SHP77 treated with DMSO at 0.1 percent for 48 hours (cell line): ENCODE data around the gene MEGF9.

Experiments used
- DNase-seq: peaks from one replicate; lab custom pipeline; 2025; lab: John Stamatoyannopoulos, UW

MEGF9 gene

GRCh38 chr9:120730654-120731514 is 16.6 kb upstream of the MEGF9 start:
- DNase-seq, result no peak

DNA sequence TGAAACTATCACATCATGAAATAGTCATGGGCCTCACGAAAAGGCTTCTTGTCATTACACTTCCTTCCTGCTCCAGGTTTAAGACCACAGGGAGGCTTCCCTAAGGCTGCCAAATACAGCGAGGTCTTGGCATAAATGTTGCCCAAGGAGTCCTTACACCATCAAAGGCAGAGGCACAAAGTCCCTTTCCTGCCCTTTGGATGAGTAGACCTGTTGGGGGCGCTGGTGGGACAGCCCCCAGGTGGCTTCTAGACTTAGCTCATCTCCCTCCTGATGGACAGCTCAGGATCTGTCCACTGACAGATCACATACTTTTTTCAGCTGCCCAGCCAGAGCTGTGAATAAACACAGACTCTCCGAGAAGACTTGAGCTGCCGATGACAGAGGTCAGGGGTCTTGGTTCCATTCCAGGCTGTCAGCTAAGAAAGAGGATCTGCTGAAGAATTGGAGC is 15.5 kb upstream of the MEGF9 start:
- DNase-seq, result no peak

- no peak for DNase-seq
These were observed 12.2 kb upstream of the MEGF9 start for GRCh38 chr9:120726484-120726883.

- no peak for DNase-seq
These were observed 11.6 kb upstream of the MEGF9 start for GRCh38 chr9:120725907-120726306.

GRCh38 chr9:120724757-120725400 is 10.6 kb upstream of the MEGF9 start:
- no peak for DNase-seq

GRCh38 chr9:120723565-120723964 is 9.3 kb upstream of the MEGF9 start:
- no peak for DNase-seq

- DNase-seq, result no peak
These were observed 6.1 kb upstream of the MEGF9 start for GRCh38 chr9:120720404-120720803.

GRCh38 chr9:120718316-120718715 is 4.0 kb upstream of the MEGF9 start:
- DNase-seq, result no peak

GRCh38 chr9:120717176-120717575 is 2.9 kb upstream of the MEGF9 start:
- no peak for DNase-seq

GRCh38 chr9:120716483-120716882 is 2.2 kb upstream of the MEGF9 start:
- DNase-seq, result no peak

- DNase-seq, result no peak
These were observed 1.2 kb upstream of the MEGF9 start for GRCh38 chr9:120715389-120715924.

DNA sequence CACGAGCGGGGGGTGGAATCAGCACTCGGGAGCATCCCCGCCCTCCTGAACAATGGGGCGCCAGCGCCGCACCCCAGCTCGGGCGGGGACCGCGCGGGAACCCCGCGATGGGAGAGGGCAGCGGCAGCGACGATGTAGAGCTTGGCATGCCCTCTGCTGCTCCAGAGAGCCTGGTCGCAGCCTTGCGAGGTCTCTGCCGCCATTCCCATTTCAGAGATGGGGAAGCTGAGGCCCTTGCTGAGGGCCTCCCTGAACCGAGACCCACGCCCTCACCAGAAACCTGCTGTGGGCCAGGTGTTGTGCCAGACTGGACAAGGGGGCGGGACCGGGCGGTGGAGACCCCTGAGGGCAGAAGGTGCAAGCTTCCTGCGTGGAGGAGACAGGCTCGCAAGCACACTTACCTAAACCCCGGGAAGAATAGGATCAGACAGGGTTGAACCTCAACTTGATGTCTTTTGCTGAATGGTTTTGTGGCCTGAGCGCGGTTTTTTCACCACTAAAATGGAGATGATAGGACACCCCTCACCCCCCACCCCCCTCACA is 647 bp upstream of the MEGF9 start:
- no peak for DNase-seq

- DNase-seq, result no peak
These were observed 798 bp downstream of the MEGF9 start for GRCh38 chr9:120713257-120714087.

GRCh38 chr9:120712539-120713031 is 1.7 kb downstream of the MEGF9 start:
- no peak for DNase-seq

- DNase-seq, result no peak
These were observed 2.3 kb downstream of the MEGF9 start for GRCh38 chr9:120711841-120712538.

DNA sequence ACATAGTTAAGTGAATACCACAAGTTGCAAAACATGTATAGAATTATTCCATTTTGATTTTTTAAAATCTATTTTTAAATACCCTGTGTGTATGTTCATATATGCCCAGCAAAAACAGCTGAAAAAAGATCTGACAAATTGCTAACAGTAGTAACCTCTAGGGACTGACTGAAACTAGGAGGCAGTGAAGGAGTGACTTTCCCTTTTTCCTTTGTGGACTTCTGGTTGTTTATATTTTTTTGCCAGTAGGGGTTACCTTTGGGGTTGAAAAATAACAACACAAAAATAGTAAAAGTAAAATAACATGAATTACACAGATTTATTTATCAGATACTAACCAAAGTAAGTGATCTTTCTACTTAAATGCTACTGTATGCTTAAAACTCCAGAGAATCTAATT is 2.9 kb downstream of the MEGF9 start:
- no peak for DNase-seq

GRCh38 chr9:120710110-120710981 is 3.9 kb downstream of the MEGF9 start:
- no peak for DNase-seq

GRCh38 chr9:120708526-120709224 is 5.6 kb downstream of the MEGF9 start:
- DNase-seq, result no peak

DNA sequence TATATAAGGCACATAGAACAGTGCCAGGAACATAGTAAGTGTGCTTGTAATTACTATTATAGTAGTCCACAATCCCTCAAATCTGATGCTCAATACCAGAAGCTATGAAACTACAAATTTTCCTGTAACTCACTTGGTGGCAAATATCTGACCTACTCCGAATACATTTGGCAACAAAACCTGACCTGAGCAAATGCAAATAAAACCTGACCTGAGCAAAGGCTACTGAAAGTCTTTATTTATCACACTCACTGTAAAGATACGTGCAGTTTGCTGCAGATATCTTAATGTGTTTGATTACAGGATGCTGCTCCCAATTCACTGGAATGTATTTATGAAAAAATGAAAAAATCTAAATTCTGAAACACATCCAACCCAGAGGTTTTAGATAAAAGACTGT is 7.1 kb downstream of the MEGF9 start:
- no peak for DNase-seq

- DNase-seq, result no peak
These were observed 9.1 kb downstream of the MEGF9 start for GRCh38 chr9:120705174-120705573.
